Gastrocnemius medialis (tissue), 4 donors: ENCODE data around the gene SPRN.
"Not testable (repeated sequence)": the region's sequence is repeated elsewhere in the genome, so short reads cannot be mapped to it uniquely, and the experiment has no call there.

Source experiments
- POLR2A ChIP-seq, 2 donors: fragments of 450-650 bp; IDR thresholded peaks; one replicate each; pipeline ENCODE4 v1.6.1; 2017; ENCODE audit warnings: antibody characterized with exemption in 2 of 2, mild to moderate bottlenecking in 2 of 2, moderate library complexity in 2 of 2
- TF ChIP-seq, protein P1 (sequence below), 5 experiments: fragments of 450-650 bp in 3 of 5; fragments of 200-600 bp in 2 of 5; sonication (generic) in 2 of 5; IDR thresholded peaks in 4 of 5; conservative IDR thresholded peaks in 1 of 5; 1 replicate in 4 of 5; 2 replicates in 1 of 5; pipeline ENCODE4 v1.5.1; 2016 to 2019; ENCODE audit warnings: antibody characterized with exemption in 5 of 5, mild to moderate bottlenecking in 3 of 5, moderate library complexity in 3 of 5

DNA sequence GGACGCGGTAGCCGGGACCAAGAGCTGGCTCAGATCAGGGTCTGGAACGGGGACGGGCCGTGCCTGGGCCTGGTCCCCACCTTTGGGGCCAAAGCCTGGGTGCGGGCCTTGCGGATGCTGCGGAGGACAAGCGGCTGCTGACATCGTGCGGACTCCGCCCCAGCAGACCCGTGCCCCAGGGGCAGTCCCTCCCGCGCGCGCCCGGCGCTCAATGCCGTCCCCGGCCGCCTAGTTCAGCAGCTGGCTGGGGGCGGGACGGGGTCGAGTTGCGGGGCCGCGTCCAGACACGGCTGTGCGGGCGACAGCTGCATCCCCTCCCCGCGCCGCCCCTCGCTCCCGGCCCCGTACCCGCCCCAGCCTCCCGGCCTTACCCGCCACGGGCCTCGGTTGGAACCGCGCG is 323 bp downstream of the SPRN start:
- TF ChIP-seq, protein P1, sequence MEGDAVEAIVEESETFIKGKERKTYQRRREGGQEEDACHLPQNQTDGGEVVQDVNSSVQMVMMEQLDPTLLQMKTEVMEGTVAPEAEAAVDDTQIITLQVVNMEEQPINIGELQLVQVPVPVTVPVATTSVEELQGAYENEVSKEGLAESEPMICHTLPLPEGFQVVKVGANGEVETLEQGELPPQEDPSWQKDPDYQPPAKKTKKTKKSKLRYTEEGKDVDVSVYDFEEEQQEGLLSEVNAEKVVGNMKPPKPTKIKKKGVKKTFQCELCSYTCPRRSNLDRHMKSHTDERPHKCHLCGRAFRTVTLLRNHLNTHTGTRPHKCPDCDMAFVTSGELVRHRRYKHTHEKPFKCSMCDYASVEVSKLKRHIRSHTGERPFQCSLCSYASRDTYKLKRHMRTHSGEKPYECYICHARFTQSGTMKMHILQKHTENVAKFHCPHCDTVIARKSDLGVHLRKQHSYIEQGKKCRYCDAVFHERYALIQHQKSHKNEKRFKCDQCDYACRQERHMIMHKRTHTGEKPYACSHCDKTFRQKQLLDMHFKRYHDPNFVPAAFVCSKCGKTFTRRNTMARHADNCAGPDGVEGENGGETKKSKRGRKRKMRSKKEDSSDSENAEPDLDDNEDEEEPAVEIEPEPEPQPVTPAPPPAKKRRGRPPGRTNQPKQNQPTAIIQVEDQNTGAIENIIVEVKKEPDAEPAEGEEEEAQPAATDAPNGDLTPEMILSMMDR (IDR thresholded peaks at IDR 0.05 in 4 of 5, conservative IDR thresholded peaks at IDR 0.05 in 1 of 5): not testable (repeated sequence)
- not testable (repeated sequence) for TF ChIP-seq POLR2A (IDR thresholded peaks at IDR 0.05)
